Tibial nerve (tissue), 4 donors: Measurements from ENCODE around the gene ACAA1. TPM values are rescaled to one million over a fixed set of nuclear protein-coding genes. Genes with fewer than 3 reads are reported as not detected.
"Not testable (repeated sequence)": the region's sequence is repeated elsewhere in the genome, so short reads cannot be mapped to it uniquely, and the experiment has no call there.

Source experiments
- DNase-seq, 2 donors: peaks; one replicate each; pipeline ENCODE4 v3.0.0-alpha.2; 2019; ENCODE audit warnings: low spot score in 2 of 2
- H3K27ac ChIP-seq, 4 donors: fragments of 200-600 bp; sonication (generic) in 3 of 4; one replicate each; pipeline ENCODE4 v1.5.1; 2017 to 2019; ENCODE audit warnings: mild to moderate bottlenecking in 1 of 4
- H3K27me3 ChIP-seq, 2 donors: fragments of 200-600 bp; sonication (generic) in 1 of 2; one replicate each; pipeline versions ENCODE4 v1.5.1 to v1.6.0; 2017 to 2019
- H3K36me3 ChIP-seq, 3 donors: fragments of 200-600 bp; sonication (generic); one replicate each; pipeline ENCODE4 v1.5.1; 2018 to 2019
- H3K4me1 ChIP-seq, 4 donors: fragments of 200-600 bp; sonication (generic) in 3 of 4; one replicate each; pipeline ENCODE4 v1.5.1; 2017 to 2019
- H3K4me3 ChIP-seq, 4 donors: fragments of 200-600 bp; sonication (generic) in 3 of 4; one replicate each; pipeline ENCODE4 v1.5.1; 2017 to 2019; ENCODE audit warnings: mild to moderate bottlenecking in 1 of 4, moderate library complexity in 1 of 4
- H3K9me3 ChIP-seq, 4 donors: fragments of 200-600 bp; sonication (generic) in 3 of 4; one replicate each; pipeline ENCODE4 v1.5.1; 2017 to 2019
- EP300 ChIP-seq, 2 donors: sonication (generic); formaldehyde crosslinking; IDR thresholded peaks; one replicate each; pipeline ENCODE4 v1.6.1; 2017; ENCODE audit warnings: antibody characterized with exemption in 2 of 2, mild to moderate bottlenecking in 1 of 2
- POLR2A ChIP-seq, 2 donors: fragments of 450-650 bp; IDR thresholded peaks; one replicate each; pipeline ENCODE4 v1.6.1; 2017; ENCODE audit warnings: antibody characterized with exemption in 2 of 2, mild to moderate bottlenecking in 2 of 2, moderate library complexity in 2 of 2
- WGBS, 2 donors: methylation state at CpG; one replicate each; pipeline ENCODE4 v1.1.5; 2018; 5-methylcytosine and 5-hydroxymethylcytosine counted together
- total RNA-seq, 4 donors: library from RNA; depleted of rRNA; stranded (reverse); fragments of >200 nt; gene quantifications; one replicate each; pipeline ENCODE4 v1.1.0, GENCODE V29; 2016
- TF ChIP-seq, protein P1 (sequence below), 5 experiments: fragments of 200-600 bp in 3 of 5; fragments of 450-650 bp in 2 of 5; sonication (generic) in 3 of 5; IDR thresholded peaks; one replicate each; pipeline ENCODE4 v1.5.1; 2016 to 2019; ENCODE audit warnings: antibody characterized with exemption in 5 of 5, mild to moderate bottlenecking in 3 of 5, moderate library complexity in 2 of 5

The ACAA1 gene
- total RNA-seq, 4 donors from 2014 or later: 63.9 to 83.3 (median 80.5) TPM

DNA sequence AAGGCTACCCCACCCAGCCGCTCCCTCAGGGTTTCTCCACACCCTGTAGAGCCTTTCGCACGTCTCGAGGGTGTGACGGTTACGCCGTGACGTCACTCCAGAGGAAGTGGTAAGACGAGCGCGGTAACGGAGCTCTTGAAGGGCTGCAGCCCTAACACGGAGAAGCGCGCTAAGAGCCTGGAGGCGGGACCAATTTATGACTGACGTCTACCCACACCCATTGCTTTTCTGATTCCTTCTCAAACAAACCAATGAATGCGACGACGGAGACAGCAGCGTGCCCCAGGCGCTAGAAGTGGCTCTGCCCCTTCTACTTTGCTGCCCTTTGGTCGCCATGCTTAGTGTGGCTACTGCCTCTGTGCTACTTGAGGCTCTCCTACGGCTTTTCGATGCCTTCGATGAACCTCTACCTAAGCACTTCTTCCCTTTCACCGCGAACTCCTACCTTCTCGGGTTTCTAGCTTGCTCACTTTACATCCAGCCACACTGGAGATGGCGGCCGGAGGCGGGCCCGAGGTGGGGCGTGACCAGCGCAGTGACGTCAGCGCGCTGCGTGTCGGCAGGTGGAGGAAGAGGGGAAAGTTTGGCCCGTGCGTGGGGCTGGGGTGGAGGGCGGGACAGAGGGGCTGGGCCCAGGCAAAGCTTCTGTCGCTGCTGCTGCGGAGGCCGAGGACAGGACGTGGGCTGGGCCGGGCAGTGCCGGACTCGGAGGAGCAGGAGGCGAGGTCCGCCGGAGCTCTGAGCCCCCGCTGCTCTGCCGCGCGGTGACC lies 28.2 kb upstream of the ACAA1 start, which contains the start of gene OXSR1:
TSS of gene OXSR1 (plus strand) at position 586 of the 770 bp plus-strand sequence. CDS start 340 bp downstream, outside the sequence.
- no peaks in the 10 kb centered on the region for H3K36me3 ChIP-seq
- WGBS, 2 donors: 0% methylated on average over 33 to 43 of the region's 57 CpGs
- H3K4me1 ChIP-seq: peaks cover 0 to 27% (median 5%) of the 10 kb centered on the region in 4 donors
- H3K4me3 ChIP-seq: peak within 1 kb of the TSS; percentile 72 to 83 (median 76)
- H3K9me3 ChIP-seq: no peaks in the 10 kb centered on the region
- DNase-seq: peak; percentile 97 to 98
- TF ChIP-seq EP300 (IDR thresholded peaks at IDR 0.05) (peak; percentile 77 to 94), POLR2A (IDR thresholded peaks at IDR 0.05) (peak; percentile 56 to 86)
- TF ChIP-seq, protein P1, sequence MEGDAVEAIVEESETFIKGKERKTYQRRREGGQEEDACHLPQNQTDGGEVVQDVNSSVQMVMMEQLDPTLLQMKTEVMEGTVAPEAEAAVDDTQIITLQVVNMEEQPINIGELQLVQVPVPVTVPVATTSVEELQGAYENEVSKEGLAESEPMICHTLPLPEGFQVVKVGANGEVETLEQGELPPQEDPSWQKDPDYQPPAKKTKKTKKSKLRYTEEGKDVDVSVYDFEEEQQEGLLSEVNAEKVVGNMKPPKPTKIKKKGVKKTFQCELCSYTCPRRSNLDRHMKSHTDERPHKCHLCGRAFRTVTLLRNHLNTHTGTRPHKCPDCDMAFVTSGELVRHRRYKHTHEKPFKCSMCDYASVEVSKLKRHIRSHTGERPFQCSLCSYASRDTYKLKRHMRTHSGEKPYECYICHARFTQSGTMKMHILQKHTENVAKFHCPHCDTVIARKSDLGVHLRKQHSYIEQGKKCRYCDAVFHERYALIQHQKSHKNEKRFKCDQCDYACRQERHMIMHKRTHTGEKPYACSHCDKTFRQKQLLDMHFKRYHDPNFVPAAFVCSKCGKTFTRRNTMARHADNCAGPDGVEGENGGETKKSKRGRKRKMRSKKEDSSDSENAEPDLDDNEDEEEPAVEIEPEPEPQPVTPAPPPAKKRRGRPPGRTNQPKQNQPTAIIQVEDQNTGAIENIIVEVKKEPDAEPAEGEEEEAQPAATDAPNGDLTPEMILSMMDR (IDR thresholded peaks at IDR 0.05): peak in 2 of 5 experiments; percentile 8 to 32
- peak within 1 kb of the TSS; percentile 88 to 98 (median 96) for H3K27ac ChIP-seq
- no peaks in the 10 kb centered on the region for H3K27me3 ChIP-seq

DNA sequence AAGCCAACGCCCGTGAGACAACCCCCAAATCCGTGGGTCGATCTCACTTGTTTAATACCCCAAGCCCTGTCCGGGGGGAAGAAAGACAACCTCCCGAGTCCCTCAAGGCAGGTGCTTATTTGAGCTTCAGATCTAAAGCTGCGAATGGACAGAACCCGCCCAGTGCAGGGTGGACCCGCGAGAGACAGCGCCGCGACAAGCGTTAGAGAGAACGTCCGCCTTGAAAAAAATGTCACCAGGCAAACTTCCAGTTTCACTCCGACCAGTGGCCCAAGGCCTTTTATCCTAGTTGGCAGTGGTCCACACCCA lies 27.7 kb upstream of the ACAA1 start:
- Histone ChIP-seq H3K27me3 (no peaks in the 10 kb centered on the region), H3K4me1 (peaks cover 0 to 27% (median 5%) of the 10 kb centered on the region in 4 donors), H3K4me3 (peak overlapping the region; percentile 72 to 83 (median 76)), H3K9me3 (no peaks in the 10 kb centered on the region), H3K36me3 (no peaks in the 10 kb centered on the region), H3K27ac (peak overlapping the region; percentile 88 to 98 (median 96))
- no peak for DNase-seq
- WGBS, 2 donors: 2 to 5% methylated on average over 17 of the region's 17 CpGs
- TF ChIP-seq POLR2A (IDR thresholded peaks at IDR 0.05): peak in 1 of 2 donors; percentile 51
- TF ChIP-seq, protein P1 (IDR thresholded peaks at IDR 0.05): no peak
- no peak for TF ChIP-seq EP300 (IDR thresholded peaks at IDR 0.05)

DNA sequence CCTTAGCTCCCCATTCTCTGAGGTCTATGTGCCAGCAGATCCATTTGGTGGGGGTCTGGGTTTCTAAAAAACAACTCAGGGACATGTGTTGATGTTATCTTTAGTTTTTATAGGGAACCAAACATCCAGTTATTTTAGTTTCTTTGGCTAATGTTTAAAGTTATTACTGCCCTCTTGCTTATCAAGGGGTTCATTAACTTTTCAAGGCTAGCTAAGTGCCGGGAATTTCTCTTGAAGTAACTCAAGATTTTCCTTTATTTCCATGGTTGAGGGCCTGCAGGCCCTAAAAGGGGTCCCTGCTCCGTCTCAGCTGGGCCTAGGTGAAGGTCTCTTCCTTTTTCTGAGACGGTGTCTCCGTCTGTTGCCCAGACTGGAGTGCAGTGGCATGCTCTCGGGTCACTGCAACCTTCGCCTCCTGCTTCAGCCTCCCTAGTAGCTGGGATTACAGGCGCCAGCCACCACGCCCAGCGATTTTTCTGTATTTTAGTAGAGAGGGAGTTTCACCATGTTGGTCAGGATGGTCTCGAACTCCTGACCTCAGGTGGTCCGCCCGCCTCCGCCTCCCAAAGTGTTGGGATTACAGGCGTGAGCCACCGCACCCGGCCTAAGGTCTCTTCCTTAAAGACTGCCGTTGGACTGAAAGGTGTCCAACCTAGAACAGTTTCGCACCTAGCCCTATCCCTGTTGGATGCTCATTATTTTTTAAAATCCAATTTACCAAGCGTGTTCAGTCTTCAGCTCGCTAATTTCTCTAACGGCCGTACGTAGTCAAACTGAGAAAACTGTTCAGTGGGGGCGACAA lies 27.1 kb upstream of the ACAA1 start:
- Histone ChIP-seq H3K4me1 (peaks cover 0 to 26% (median 5%) of the 10 kb centered on the region in 4 donors), H3K4me3 (peak overlapping the region; percentile 72 to 83 (median 76)), H3K27ac (peak overlapping the region; percentile 88 to 98 (median 96)), H3K27me3 (no peaks in the 10 kb centered on the region), H3K9me3 (no peaks in the 10 kb centered on the region), H3K36me3 (no peaks in the 10 kb centered on the region)
- no peak for TF ChIP-seq EP300 (IDR thresholded peaks at IDR 0.05)
- no peak for TF ChIP-seq POLR2A (IDR thresholded peaks at IDR 0.05)
- TF ChIP-seq, protein P1 (IDR thresholded peaks at IDR 0.05): no peak
- DNase-seq: no peak
- 73 to 75% methylated on average over 24 of the region's 24 CpGs for WGBS, 2 donors

DNA sequence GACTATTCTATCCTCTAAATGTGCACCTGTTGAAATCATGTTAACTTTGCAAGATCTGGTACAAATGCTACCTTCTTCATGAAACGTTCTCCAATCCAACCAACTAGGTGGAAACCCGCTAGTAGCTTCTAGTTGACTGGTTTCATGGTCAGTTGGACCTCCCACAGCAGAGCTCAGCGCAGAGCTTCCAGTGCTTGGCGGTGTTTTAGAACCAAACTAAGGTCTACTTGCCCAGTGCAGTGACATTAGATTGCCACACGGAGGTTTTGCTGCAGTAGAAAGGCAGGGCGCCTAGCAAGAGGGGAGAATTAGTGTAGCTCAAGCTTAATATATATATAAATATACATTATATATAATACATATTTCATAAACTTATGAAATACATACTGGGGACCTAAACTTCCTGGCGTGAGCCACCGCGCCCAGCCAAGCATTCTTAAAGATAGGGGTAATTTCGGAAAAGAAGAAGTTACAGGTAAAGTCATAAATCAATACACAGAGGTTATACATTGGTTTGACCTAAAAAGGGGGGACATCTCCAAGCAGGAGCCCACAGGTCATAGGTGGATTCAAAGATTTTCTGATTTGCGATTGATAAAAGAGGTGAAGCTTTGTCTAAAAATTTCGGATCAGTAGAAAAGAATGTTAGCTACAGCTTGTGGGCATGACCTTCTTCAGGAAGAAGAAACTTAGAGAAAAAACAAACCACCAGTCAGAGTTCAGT lies 26.4 kb upstream of the ACAA1 start:
- Histone ChIP-seq H3K27me3 (no peaks in the 10 kb centered on the region), H3K27ac (peak overlapping the region in 2 of 4 donors; percentile 96 to 98), H3K4me1 (peaks cover 0 to 19% (median 5%) of the 10 kb centered on the region in 4 donors), H3K9me3 (no peaks in the 10 kb centered on the region), H3K36me3 (no peaks in the 10 kb centered on the region), H3K4me3 (no peak overlapping the region)
- no peak for TF ChIP-seq EP300 (IDR thresholded peaks at IDR 0.05)
- TF ChIP-seq, protein P1 (IDR thresholded peaks at IDR 0.05): no peak
- no peak for TF ChIP-seq POLR2A (IDR thresholded peaks at IDR 0.05)
- WGBS, 2 donors: 90 to 91% methylated on average over 12 of the region's 12 CpGs
- DNase-seq: no peak

DNA sequence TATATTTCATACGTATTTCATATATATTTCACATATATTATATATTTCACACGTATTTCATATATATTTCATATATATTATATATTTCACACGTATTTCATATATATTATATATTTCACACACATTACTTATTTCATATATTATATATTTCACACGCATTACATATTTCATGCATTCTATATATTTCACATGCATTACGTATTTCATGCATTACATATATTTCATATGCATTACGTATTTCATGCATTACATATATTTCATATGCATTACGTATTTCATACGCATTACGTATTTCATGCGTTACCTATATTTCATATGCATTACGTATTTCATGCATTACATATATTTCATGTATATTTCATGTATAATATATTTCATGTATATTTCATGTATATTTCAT lies 23.8 kb upstream of the ACAA1 start:
- H3K36me3 ChIP-seq, H3K4me1 ChIP-seq, H3K27ac ChIP-seq, H3K9me3 ChIP-seq, H3K4me3 ChIP-seq, H3K27me3 ChIP-seq, DNase-seq: not testable (repeated sequence)
- WGBS, 2 donors: 94 to 95% methylated on average over 11 of the region's 11 CpGs
